A549 (cell line): Measurements from ENCODE around the gene MEIKIN. TPM values are rescaled to one million over a fixed set of nuclear protein-coding genes. Genes with fewer than 3 reads are reported as not detected.

Experiments used
- ATAC-seq, 2 experiments: fragments of 200-7000 bp in 1 of 2; fragments of >200 bp in 1 of 2; cut with Nextera tagmentation in 1 of 2; cut with Tn5 transposase in 1 of 2; 3 replicates each; pipeline versions ENCODE4 v1.8.0 to v1.9.1; 2018 to 2020; ENCODE audit warnings: mild to moderate bottlenecking in 1 of 2, moderate library complexity in 1 of 2
- CTCF ChIA-PET: fragments of 300-600 bp; sonication (Branson Sonifier 250); formaldehyde crosslinking; extraction: SDS; loops from one replicate; lab custom pipeline; 2021; ENCODE audit warnings: antibody characterized with exemption, inconsistent platforms; lab: Yijun Ruan, JAX
- POLR2A ChIA-PET: fragments of 350-600 bp; formaldehyde crosslinking; extraction: SDS; loops from one replicate; lab custom pipeline; 2021; ENCODE audit warnings: antibody characterized with exemption, inconsistent platforms; lab: Yijun Ruan, JAX
- DNase-seq, 2 experiments: peaks; one replicate each; pipeline versions ENCODE4 v3.0.0 to v3.0.0-alpha.2; 2011 to 2016; ENCODE audit warnings: low read depth in 1 of 2, low spot score in 1 of 2
- FAIRE-seq: peaks from 2 replicates; lab custom pipeline; 2011; peaks lifted over from hg19 to GRCh38; lab: Jason Lieb, UNC
- H3K27ac ChIP-seq, 2 experiments: fragments of >200 bp; sonication (Bioruptor Twin); formaldehyde crosslinking; 3 replicates each; pipeline ENCODE4 v1.5.1; 2016 to 2017
- H3K4me1 ChIP-seq: fragments of >200 bp; sonication (Bioruptor Twin); formaldehyde crosslinking; 3 replicates; pipeline ENCODE4 v1.6.1; 2016
- H3K4me2 ChIP-seq: fragments of >200 bp; sonication (Bioruptor Twin); formaldehyde crosslinking; 3 replicates; pipeline ENCODE4 v1.6.1; 2016
- H3K4me3 ChIP-seq: fragments of >200 bp; sonication (Bioruptor Twin); formaldehyde crosslinking; 3 replicates; pipeline ENCODE4 v1.5.1; 2016
- H3K9me3 ChIP-seq: fragments of >200 bp; sonication (Bioruptor Twin); formaldehyde crosslinking; 3 replicates; pipeline ENCODE4 v1.6.1; 2016
- BCL3 ChIP-seq: fragments of >200 bp; sonication (Bioruptor Twin); formaldehyde crosslinking; IDR thresholded peaks from 3 replicates; pipeline ENCODE4 v1.6.1; 2016
- CBX2 ChIP-seq: fragments of 200-600 bp; sonication (generic); IDR thresholded peaks from 2 replicates; pipeline ENCODE4 v1.6.1; 2016; ENCODE audit warnings: low read depth, mild to moderate bottlenecking, borderline replicate concordance
- EHF ChIP-seq: fragments of 250-450 bp; sonication (Bioruptor Pico); IDR thresholded peaks from 2 replicates; pipeline ENCODE4 v1.5.0; 2020; ENCODE audit warnings: mild to moderate bottlenecking
- EHMT2 ChIP-seq: fragments of 200-600 bp; sonication (generic); IDR thresholded peaks from 2 replicates; pipeline ENCODE4 v1.6.1; 2016; ENCODE audit warnings: antibody characterized with exemption, low read depth, mild to moderate bottlenecking, moderate library complexity
- HES2 ChIP-seq: fragments of >200 bp; sonication (Bioruptor Twin); formaldehyde crosslinking; IDR thresholded peaks from 2 replicates; pipeline ENCODE4 v1.6.1; 2016
- HOXA7 ChIP-seq: fragments of 250-450 bp; sonication (Bioruptor Pico); IDR thresholded peaks from 2 replicates; pipeline ENCODE4 v1.5.0; 2020; ENCODE audit warnings: mild to moderate bottlenecking, moderate library complexity
- HOXB5 ChIP-seq: fragments of 250-450 bp; sonication (Bioruptor Pico); IDR thresholded peaks from 2 replicates; pipeline ENCODE4 v1.5.0; 2020; ENCODE audit warnings: mild to moderate bottlenecking, moderate library complexity
- MAFK ChIP-seq: fragments of 450-650 bp; IDR thresholded peaks from 2 replicates; pipeline ENCODE4 v1.6.1; 2014; ENCODE audit not compliant: partially characterized antibody
- NR3C1 ChIP-seq: fragments of >200 bp; sonication (Bioruptor Twin); formaldehyde crosslinking; IDR thresholded peaks from 3 replicates; pipeline ENCODE4 v1.6.1; 2017
- PHF8 ChIP-seq: fragments of 200-600 bp; sonication (generic); IDR thresholded peaks from 2 replicates; pipeline ENCODE4 v1.6.1; 2016; ENCODE audit warnings: low read depth, mild to moderate bottlenecking, antibody characterized with exemption, moderate library complexity, borderline replicate concordance
- POLR2AphosphoS2 ChIP-seq: conservative IDR thresholded peaks from 2 replicates; pipeline ENCODE4 v1.6.1; 2012; ENCODE audit warnings: low read length, improper control_type of control experiment, inconsistent platforms
- RAD21 ChIP-seq, 2 experiments: fragments of >200 bp in 1 of 2; sonication (Bioruptor Twin) in 1 of 2; formaldehyde crosslinking in 1 of 2; IDR thresholded peaks in 1 of 2; conservative IDR thresholded peaks in 1 of 2; 2 replicates in 1 of 2; 3 replicates in 1 of 2; pipeline ENCODE4 v1.6.1; 2012 to 2018; ENCODE audit warnings: inconsistent platforms in 1 of 2
- REST ChIP-seq: fragments of 200-600 bp; sonication (generic); IDR thresholded peaks from 2 replicates; pipeline ENCODE4 v1.6.1; 2016; ENCODE audit warnings: antibody characterized with exemption, mild to moderate bottlenecking, moderate library complexity
- SMC3 ChIP-seq: fragments of >200 bp; sonication (Bioruptor Twin); formaldehyde crosslinking; IDR thresholded peaks from 3 replicates; pipeline ENCODE4 v1.6.1; 2018; ENCODE audit warnings: inconsistent platforms
- SREBF2 ChIP-seq: fragments of 450-650 bp; IDR thresholded peaks from 2 replicates; pipeline ENCODE4 v1.6.1; 2014; ENCODE audit warnings: mild to moderate bottlenecking, moderate library complexity
- ZC3H11A ChIP-seq: fragments of 450-650 bp; IDR thresholded peaks from 2 replicates; pipeline ENCODE4 v1.6.1; 2014; ENCODE audit warnings: antibody characterized with exemption, mild to moderate bottlenecking
- ZSCAN20 ChIP-seq: fragments of 250-450 bp; sonication (Bioruptor Pico); IDR thresholded peaks from 2 replicates; pipeline ENCODE4 v1.8.0; 2022; ENCODE audit warnings: mild to moderate bottlenecking, moderate library complexity
- WGBS: methylation state at CpG from one replicate; pipeline ENCODE4 v1.1.6; 2017; ENCODE audit errors: missing lambda C conversion rate; 5-methylcytosine and 5-hydroxymethylcytosine counted together
- polyA plus RNA-seq, 4 experiments: library from polyadenylated mRNA; depleted of rRNA in 3 of 4; stranded (reverse); fragments of >200 nt; fragmentation: RNase III in 1 of 4; extraction: RNeasy Plus Mini Kit Qiagen cat#74134 plus additional on column Dnase treatment in 1 of 4; gene quantifications; 2 replicates in 3 of 4; 3 replicates in 1 of 4; pipeline ENCODE4 v1.2.3, GENCODE V29; 2011 to 2017
- TF ChIP-seq, protein P1 (sequence below): fragments of 450-650 bp; IDR thresholded peaks from 2 replicates; pipeline ENCODE4 v1.6.1; 2014; ENCODE audit warnings: antibody characterized with exemption
- TF ChIP-seq, protein P2 (sequence below): IDR thresholded peaks from 2 replicates; pipeline ENCODE4 v1.6.1; 2012; ENCODE audit warnings: low read depth, borderline replicate concordance
- TF ChIP-seq, protein P3 (sequence below): fragments of >200 bp; sonication (Bioruptor Twin); formaldehyde crosslinking; IDR thresholded peaks from 3 replicates; pipeline ENCODE4 v1.5.1; 2016

Gene MEIKIN
- polyA plus RNA-seq, 2 of the 4 experiments (the other 2 are of a cell fraction): not detected

- no peak overlapping the region for H3K4me2 ChIP-seq
- no peak overlapping the region for H3K4me3 ChIP-seq
- no peaks in the 10 kb centered on the region for H3K4me1 ChIP-seq
- no peak for DNase-seq
- CTCF ChIA-PET: interaction anchor here (1.0 kb wide), 1 partner anchor 8 kb away, joined by 5 read pairs; no protein-coding TSS in a partner anchor
- no peak for FAIRE-seq
- WGBS: 71% methylated on average over 3 of the region's 3 CpGs
- no peaks in the 10 kb centered on the region for H3K9me3 ChIP-seq
- POLR2A ChIA-PET: no interaction called here
- H3K27ac ChIP-seq: no peak overlapping the region
- TF ChIP-seq CBX2 (no peak), NR3C1 (no peak), RAD21 (conservative IDR thresholded peaks at IDR 0.05 in 1 of 2, IDR thresholded peaks at IDR 0.05 in 1 of 2) (no peak), PHF8 (no peak), REST (no peak), HOXA7 (CRISPR knock-in tag) (no peak), ZC3H11A (no peak), EHF (no peak), ZSCAN20 (CRISPR knock-in tag) (no peak), MAFK (no peak), EHMT2 (no peak), BCL3 (no peak), HES2 (no peak), HOXB5 (no peak), POLR2AphosphoS2 (no peak), SREBF2 (no peak), SMC3 (no peak)
- TF ChIP-seq, protein P1, sequence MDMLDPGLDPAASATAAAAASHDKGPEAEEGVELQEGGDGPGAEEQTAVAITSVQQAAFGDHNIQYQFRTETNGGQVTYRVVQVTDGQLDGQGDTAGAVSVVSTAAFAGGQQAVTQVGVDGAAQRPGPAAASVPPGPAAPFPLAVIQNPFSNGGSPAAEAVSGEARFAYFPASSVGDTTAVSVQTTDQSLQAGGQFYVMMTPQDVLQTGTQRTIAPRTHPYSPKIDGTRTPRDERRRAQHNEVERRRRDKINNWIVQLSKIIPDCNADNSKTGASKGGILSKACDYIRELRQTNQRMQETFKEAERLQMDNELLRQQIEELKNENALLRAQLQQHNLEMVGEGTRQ: no peak
- TF ChIP-seq, protein P2, sequence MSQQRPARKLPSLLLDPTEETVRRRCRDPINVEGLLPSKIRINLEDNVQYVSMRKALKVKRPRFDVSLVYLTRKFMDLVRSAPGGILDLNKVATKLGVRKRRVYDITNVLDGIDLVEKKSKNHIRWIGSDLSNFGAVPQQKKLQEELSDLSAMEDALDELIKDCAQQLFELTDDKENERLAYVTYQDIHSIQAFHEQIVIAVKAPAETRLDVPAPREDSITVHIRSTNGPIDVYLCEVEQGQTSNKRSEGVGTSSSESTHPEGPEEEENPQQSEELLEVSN: no peak
- TF ChIP-seq, protein P3, sequence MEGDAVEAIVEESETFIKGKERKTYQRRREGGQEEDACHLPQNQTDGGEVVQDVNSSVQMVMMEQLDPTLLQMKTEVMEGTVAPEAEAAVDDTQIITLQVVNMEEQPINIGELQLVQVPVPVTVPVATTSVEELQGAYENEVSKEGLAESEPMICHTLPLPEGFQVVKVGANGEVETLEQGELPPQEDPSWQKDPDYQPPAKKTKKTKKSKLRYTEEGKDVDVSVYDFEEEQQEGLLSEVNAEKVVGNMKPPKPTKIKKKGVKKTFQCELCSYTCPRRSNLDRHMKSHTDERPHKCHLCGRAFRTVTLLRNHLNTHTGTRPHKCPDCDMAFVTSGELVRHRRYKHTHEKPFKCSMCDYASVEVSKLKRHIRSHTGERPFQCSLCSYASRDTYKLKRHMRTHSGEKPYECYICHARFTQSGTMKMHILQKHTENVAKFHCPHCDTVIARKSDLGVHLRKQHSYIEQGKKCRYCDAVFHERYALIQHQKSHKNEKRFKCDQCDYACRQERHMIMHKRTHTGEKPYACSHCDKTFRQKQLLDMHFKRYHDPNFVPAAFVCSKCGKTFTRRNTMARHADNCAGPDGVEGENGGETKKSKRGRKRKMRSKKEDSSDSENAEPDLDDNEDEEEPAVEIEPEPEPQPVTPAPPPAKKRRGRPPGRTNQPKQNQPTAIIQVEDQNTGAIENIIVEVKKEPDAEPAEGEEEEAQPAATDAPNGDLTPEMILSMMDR: no peak
- ATAC-seq: no peak
These were observed 187.0 kb downstream of the MEIKIN start for GRCh38 chr5:131758520-131758900.
